Fibroblast of lung (primary cell): Measurements from ENCODE around the gene ARRB2.

ENCODE experiments used
- CTCF ChIP-seq, 2 donors: IDR thresholded peaks in 1 of 2; conservative IDR thresholded peaks in 1 of 2; 1 replicate in 1 of 2; 2 replicates in 1 of 2; pipeline ENCODE4 v1.5.1; 2011 to 2012; ENCODE audit warnings: low read length in 2 of 2, control low read depth in 1 of 2, inconsistent platforms in 1 of 2, low read depth in 1 of 2, mild to moderate bottlenecking in 1 of 2
- EZH2 ChIP-seq: IDR thresholded peaks from 2 replicates; pipeline ENCODE4 v1.5.1; 2012; ENCODE audit warnings: low read length, control low read depth, mild to moderate bottlenecking; ENCODE audit errors: missing control alignments

GRCh38 chr17:4674685-4674998, 35.8 kb upstream of the ARRB2 start:
- TF ChIP-seq EZH2, result no peak
- no peak for TF ChIP-seq CTCF (conservative IDR thresholded peaks at IDR 0.05 in 1 of 2, IDR thresholded peaks at IDR 0.05 in 1 of 2; ENCODE audit: low read depth in 1 of 2, low read length in 2 of 2)
